Measurements from ENCODE around the gene GPR39. TPM values are rescaled to one million over a fixed set of nuclear protein-coding genes. Genes with fewer than 3 reads are reported as not detected.

GPR39 gene
- total and polyA plus RNA-seq, 2 donors (not counting 1 experiment from before 2014, with no cell fraction given): not detected

GRCh38 chr2:132597166-132597565 is 180.6 kb downstream of the GPR39 start:
- ChIA-PET POLR2A (no interaction called here), CTCF (no interaction called here)
- TF ChIP-seq CTCF (IDR thresholded peaks at IDR 0.05): no peak
- TF ChIP-seq EZH2 (IDR thresholded peaks at IDR 0.05; ENCODE audit: borderline replicate concordance, insufficient read depth, low read depth, low read length, poor library complexity, severe bottlenecking): no peak
- DNase-seq: no peak
- no peaks in the 10 kb centered on the region for H3K4me1 Mint-ChIP-seq
- intact Hi-C loops (cut with micrococcal nuclease): no loop called here
- no peak overlapping the region for H3K4me2 ChIP-seq (replicated peaks; ENCODE audit: low read depth, low read length, poor library complexity, severe bottlenecking)
- H3K4me3 ChIP-seq (ENCODE audit: control extremely low read depth in 1 of 5, extremely low read depth in 1 of 5, insufficient read depth in 1 of 5, low read depth in 2 of 5, low read length in 4 of 5): no peak overlapping the region
- no peak overlapping the region for H3K9ac ChIP-seq (ENCODE audit: low read length)
- H3K36me3 ChIP-seq (replicated peaks in 1 of 2; ENCODE audit: control extremely low read depth in 1 of 2, control insufficient read depth in 1 of 2, extremely low read depth in 1 of 2, insufficient read depth in 2 of 2, low read length in 1 of 2): no peaks in the 10 kb centered on the region
- no peak overlapping the region for H3K27ac Mint-ChIP-seq
- H3K27me3 ChIP-seq (replicated peaks in 1 of 4; ENCODE audit: control extremely low read depth in 1 of 4, control insufficient read depth in 3 of 4, insufficient read depth in 4 of 4, low read length in 3 of 4): no peaks in the 10 kb centered on the region
- H3K27me3 Mint-ChIP-seq: peaks cover 23% of the 10 kb centered on the region
- H4K20me1 ChIP-seq (ENCODE audit: control insufficient read depth, insufficient read depth, low read length, poor library complexity, severe bottlenecking): no peaks in the 10 kb centered on the region
- H3K79me2 ChIP-seq (ENCODE audit: control insufficient read depth, insufficient read depth, low read length): no peaks in the 10 kb centered on the region
- no peaks in the 10 kb centered on the region for H3K4me1 ChIP-seq (ENCODE audit: control insufficient read depth in 2 of 2, insufficient read depth in 2 of 2, low read length in 2 of 2)
- H3K9me3 ChIP-seq (ENCODE audit: control extremely low read depth in 1 of 3, control insufficient read depth in 2 of 3, insufficient read depth in 1 of 3, low read length in 2 of 3): peaks cover 0 to 6% (median 0%) of the 10 kb centered on the region in 3 donors
- ATAC-seq (ENCODE audit: low read depth): no peak
- no peak overlapping the region for H2AFZ ChIP-seq (ENCODE audit: insufficient read depth, low read depth, low read length, poor library complexity, severe bottlenecking)
- no peak overlapping the region for H3K27ac ChIP-seq (ENCODE audit: low read length in 2 of 2)
- peaks cover 4% of the 10 kb centered on the region for H3K9me3 Mint-ChIP-seq (ENCODE audit: insufficient read depth)
- no peak overlapping the region for H3K4me3 Mint-ChIP-seq

DNA sequence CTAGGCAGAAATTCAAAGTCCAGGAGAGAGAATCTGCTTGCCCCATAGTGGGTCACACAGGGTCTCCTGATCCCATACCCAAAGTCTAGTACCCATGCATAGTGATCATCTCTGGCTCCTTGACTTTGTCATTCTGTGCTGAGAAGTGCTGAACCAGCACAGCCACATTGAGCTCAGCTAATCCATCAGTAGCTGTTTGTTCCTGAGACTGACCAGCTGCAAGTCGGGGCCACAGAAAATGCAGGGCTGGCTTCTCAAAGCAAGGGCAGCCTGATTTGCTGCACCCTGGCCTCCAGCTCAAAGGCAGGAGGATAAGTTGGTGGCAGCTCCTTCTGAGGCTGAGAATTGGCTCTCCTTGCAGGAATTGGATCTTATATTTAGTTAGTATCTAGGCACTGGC is 181.2 kb downstream of the GPR39 start:
- no peaks in the 10 kb centered on the region for H3K27me3 ChIP-seq (replicated peaks in 1 of 4; ENCODE audit: control extremely low read depth in 1 of 4, control insufficient read depth in 3 of 4, insufficient read depth in 4 of 4, low read length in 3 of 4)
- no peaks in the 10 kb centered on the region for H3K4me1 ChIP-seq (ENCODE audit: control insufficient read depth in 2 of 2, insufficient read depth in 2 of 2, low read length in 2 of 2)
- no peak overlapping the region for H3K27ac ChIP-seq (ENCODE audit: low read length in 2 of 2)
- H3K4me3 ChIP-seq (ENCODE audit: control extremely low read depth in 1 of 5, extremely low read depth in 1 of 5, insufficient read depth in 1 of 5, low read depth in 2 of 5, low read length in 4 of 5): no peak overlapping the region
- no peak overlapping the region for H2AFZ ChIP-seq (ENCODE audit: insufficient read depth, low read depth, low read length, poor library complexity, severe bottlenecking)
- POLR2A ChIA-PET: interaction anchor here (0.6 kb wide), 1 partner anchor 57 kb away, joined by 3 read pairs; no protein-coding TSS in a partner anchor
- intact Hi-C loops (cut with micrococcal nuclease): no loop called here
- H3K4me2 ChIP-seq (replicated peaks; ENCODE audit: low read depth, low read length, poor library complexity, severe bottlenecking): no peak overlapping the region
- no peaks in the 10 kb centered on the region for H3K36me3 ChIP-seq (replicated peaks in 1 of 2; ENCODE audit: control extremely low read depth in 1 of 2, control insufficient read depth in 1 of 2, extremely low read depth in 1 of 2, insufficient read depth in 2 of 2, low read length in 1 of 2)
- WGBS (ENCODE audit: insufficient coverage): 100% methylated on average over 1 of the region's 1 CpG
- no peaks in the 10 kb centered on the region for H4K20me1 ChIP-seq (ENCODE audit: control insufficient read depth, insufficient read depth, low read length, poor library complexity, severe bottlenecking)
- Mint-ChIP-seq H3K9me3 (ENCODE audit: insufficient read depth) (peaks cover 4% of the 10 kb centered on the region), H3K27ac (no peak overlapping the region), H3K27me3 (peaks cover 23% of the 10 kb centered on the region), H3K4me3 (no peak overlapping the region), H3K4me1 (no peaks in the 10 kb centered on the region)
- no peak for ATAC-seq (ENCODE audit: low read depth)
- H3K9me3 ChIP-seq (ENCODE audit: control extremely low read depth in 1 of 3, control insufficient read depth in 2 of 3, insufficient read depth in 1 of 3, low read length in 2 of 3): peaks cover 0 to 6% (median 0%) of the 10 kb centered on the region in 3 donors
- no peak overlapping the region for H3K9ac ChIP-seq (ENCODE audit: low read length)
- no peak for DNase-seq
- no peak for TF ChIP-seq EZH2 (IDR thresholded peaks at IDR 0.05; ENCODE audit: borderline replicate concordance, insufficient read depth, low read depth, low read length, poor library complexity, severe bottlenecking)
- no peak for TF ChIP-seq CTCF (IDR thresholded peaks at IDR 0.05)
- H3K79me2 ChIP-seq (ENCODE audit: control insufficient read depth, insufficient read depth, low read length): no peaks in the 10 kb centered on the region
- CTCF ChIA-PET: interaction anchor here (0.6 kb wide), 1 partner anchor 1815 kb away, joined by 3 read pairs; no protein-coding TSS in a partner anchor

Data from B cell (primary cell).